22Rv1 (cell line): Measurements from ENCODE around the gene NFX1.

Experiments
- CTCF ChIP-seq: fragments of 450-650 bp; IDR thresholded peaks from 2 replicates; pipeline ENCODE4 v1.5.1; 2017; ENCODE audit warnings: mild to moderate bottlenecking
- ZFX ChIP-seq: fragments of 450-650 bp; IDR thresholded peaks from 2 replicates; pipeline ENCODE4 v1.6.1; 2017; ENCODE audit warnings: antibody characterized with exemption, borderline replicate concordance

- TF ChIP-seq CTCF, result no peak
- no peak for TF ChIP-seq ZFX
Observed at GRCh38 chr9:33297432-33297831, 7.1 kb downstream of the NFX1 start.
